Liver (tissue), 3 donors: ENCODE measurements around the gene ASB15.

Experiments
- GABPA ChIP-seq, 2 donors: IDR thresholded peaks in 1 of 2; conservative IDR thresholded peaks in 1 of 2; 2 replicates each; pipeline ENCODE4 v1.6.1; 2016; ENCODE audit warnings: antibody characterized with exemption in 2 of 2, mild to moderate bottlenecking in 1 of 2, moderate library complexity in 1 of 2
- HNF4G ChIP-seq: IDR thresholded peaks from 2 replicates; pipeline ENCODE4 v1.6.1; 2016; ENCODE audit warnings: antibody characterized with exemption
- JUND ChIP-seq, 2 donors: IDR thresholded peaks; 2 replicates each; pipeline ENCODE4 v1.6.1; 2016; ENCODE audit warnings: antibody characterized with exemption in 2 of 2
- RAD21 ChIP-seq, 2 donors: IDR thresholded peaks; 2 replicates each; pipeline ENCODE4 v1.6.1; 2016; ENCODE audit warnings: antibody characterized with exemption in 2 of 2, mild to moderate bottlenecking in 2 of 2
- TAF1 ChIP-seq: conservative IDR thresholded peaks from 2 replicates; pipeline ENCODE4 v1.6.1; 2016; ENCODE audit warnings: antibody characterized with exemption, mild to moderate bottlenecking
- YY1 ChIP-seq: IDR thresholded peaks from 2 replicates; pipeline ENCODE4 v1.6.1; 2016; ENCODE audit warnings: antibody characterized with exemption, mild to moderate bottlenecking
- TF ChIP-seq, protein P1 (sequence below): IDR thresholded peaks from 2 replicates; pipeline ENCODE4 v1.6.1; 2016; ENCODE audit warnings: antibody characterized with exemption
- TF ChIP-seq, protein P2 (sequence below): IDR thresholded peaks from 2 replicates; pipeline ENCODE4 v1.6.1; 2016; ENCODE audit warnings: antibody characterized with exemption
- TF ChIP-seq, protein P3 (sequence below): fragments of 150-350 bp; IDR thresholded peaks from 2 replicates; pipeline ENCODE4 v1.5.1; 2017; ENCODE audit warnings: improper control_type of control experiment, low read depth, low read length; ENCODE audit not compliant: missing input control
- TF ChIP-seq, protein P4 (sequence below): IDR thresholded peaks from 2 replicates; pipeline ENCODE4 v1.6.1; 2016; ENCODE audit warnings: antibody characterized with exemption, mild to moderate bottlenecking
- TF ChIP-seq, protein P5 (sequence below): IDR thresholded peaks from 2 replicates; pipeline ENCODE4 v1.6.1; 2016; ENCODE audit warnings: antibody characterized with exemption
- donor health status: healthy.
- donor health status: healthy.

DNA sequence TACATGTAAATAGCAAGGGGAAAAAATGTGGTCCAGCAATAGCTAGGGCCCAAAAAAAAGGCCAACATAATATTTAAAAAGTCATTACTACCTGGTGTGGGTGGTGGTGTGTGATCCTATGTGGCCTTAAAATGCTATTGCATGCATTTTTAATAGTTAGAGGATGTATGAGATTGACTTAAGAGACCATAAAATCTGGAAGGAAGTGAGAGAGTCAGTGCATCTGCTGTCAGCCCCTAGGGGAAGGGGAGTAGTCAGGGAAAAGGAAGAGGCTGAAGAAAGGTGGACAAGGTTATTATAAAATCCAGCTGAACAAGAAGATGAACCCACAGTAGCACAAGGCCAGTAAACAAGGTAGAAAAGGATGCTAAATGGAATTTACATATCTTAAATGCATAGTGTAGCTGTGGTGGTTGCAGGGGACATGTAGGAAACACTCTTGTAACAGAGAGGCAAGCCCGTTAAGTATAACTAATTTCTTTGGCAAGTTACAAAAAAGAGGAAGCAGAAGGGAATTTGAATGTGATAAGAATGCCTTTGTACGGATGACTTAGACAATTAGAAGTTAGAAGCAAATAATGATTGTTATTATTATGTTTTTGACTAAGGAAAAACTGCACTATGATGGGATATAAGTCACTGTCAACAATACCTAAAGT lies 32.1 kb upstream of the ASB15 start:
- no peak for TF ChIP-seq RAD21 (IDR thresholded peaks at IDR 0.05)
- TF ChIP-seq JUND (IDR thresholded peaks at IDR 0.05): no peak
- no peak for TF ChIP-seq GABPA (IDR thresholded peaks at IDR 0.05 in 1 of 2, conservative IDR thresholded peaks at IDR 0.05 in 1 of 2)
- TF ChIP-seq, protein P1, sequence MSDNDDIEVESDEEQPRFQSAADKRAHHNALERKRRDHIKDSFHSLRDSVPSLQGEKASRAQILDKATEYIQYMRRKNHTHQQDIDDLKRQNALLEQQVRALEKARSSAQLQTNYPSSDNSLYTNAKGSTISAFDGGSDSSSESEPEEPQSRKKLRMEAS: no peak
- TF ChIP-seq, protein P2, sequence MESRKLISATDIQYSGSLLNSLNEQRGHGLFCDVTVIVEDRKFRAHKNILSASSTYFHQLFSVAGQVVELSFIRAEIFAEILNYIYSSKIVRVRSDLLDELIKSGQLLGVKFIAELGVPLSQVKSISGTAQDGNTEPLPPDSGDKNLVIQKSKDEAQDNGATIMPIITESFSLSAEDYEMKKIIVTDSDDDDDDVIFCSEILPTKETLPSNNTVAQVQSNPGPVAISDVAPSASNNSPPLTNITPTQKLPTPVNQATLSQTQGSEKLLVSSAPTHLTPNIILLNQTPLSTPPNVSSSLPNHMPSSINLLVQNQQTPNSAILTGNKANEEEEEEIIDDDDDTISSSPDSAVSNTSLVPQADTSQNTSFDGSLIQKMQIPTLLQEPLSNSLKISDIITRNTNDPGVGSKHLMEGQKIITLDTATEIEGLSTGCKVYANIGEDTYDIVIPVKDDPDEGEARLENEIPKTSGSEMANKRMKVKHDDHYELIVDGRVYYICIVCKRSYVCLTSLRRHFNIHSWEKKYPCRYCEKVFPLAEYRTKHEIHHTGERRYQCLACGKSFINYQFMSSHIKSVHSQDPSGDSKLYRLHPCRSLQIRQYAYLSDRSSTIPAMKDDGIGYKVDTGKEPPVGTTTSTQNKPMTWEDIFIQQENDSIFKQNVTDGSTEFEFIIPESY: no peak
- TF ChIP-seq, protein P3, sequence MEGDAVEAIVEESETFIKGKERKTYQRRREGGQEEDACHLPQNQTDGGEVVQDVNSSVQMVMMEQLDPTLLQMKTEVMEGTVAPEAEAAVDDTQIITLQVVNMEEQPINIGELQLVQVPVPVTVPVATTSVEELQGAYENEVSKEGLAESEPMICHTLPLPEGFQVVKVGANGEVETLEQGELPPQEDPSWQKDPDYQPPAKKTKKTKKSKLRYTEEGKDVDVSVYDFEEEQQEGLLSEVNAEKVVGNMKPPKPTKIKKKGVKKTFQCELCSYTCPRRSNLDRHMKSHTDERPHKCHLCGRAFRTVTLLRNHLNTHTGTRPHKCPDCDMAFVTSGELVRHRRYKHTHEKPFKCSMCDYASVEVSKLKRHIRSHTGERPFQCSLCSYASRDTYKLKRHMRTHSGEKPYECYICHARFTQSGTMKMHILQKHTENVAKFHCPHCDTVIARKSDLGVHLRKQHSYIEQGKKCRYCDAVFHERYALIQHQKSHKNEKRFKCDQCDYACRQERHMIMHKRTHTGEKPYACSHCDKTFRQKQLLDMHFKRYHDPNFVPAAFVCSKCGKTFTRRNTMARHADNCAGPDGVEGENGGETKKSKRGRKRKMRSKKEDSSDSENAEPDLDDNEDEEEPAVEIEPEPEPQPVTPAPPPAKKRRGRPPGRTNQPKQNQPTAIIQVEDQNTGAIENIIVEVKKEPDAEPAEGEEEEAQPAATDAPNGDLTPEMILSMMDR: no peak
- TF ChIP-seq TAF1: no peak
- TF ChIP-seq YY1: no peak
- TF ChIP-seq, protein P4, sequence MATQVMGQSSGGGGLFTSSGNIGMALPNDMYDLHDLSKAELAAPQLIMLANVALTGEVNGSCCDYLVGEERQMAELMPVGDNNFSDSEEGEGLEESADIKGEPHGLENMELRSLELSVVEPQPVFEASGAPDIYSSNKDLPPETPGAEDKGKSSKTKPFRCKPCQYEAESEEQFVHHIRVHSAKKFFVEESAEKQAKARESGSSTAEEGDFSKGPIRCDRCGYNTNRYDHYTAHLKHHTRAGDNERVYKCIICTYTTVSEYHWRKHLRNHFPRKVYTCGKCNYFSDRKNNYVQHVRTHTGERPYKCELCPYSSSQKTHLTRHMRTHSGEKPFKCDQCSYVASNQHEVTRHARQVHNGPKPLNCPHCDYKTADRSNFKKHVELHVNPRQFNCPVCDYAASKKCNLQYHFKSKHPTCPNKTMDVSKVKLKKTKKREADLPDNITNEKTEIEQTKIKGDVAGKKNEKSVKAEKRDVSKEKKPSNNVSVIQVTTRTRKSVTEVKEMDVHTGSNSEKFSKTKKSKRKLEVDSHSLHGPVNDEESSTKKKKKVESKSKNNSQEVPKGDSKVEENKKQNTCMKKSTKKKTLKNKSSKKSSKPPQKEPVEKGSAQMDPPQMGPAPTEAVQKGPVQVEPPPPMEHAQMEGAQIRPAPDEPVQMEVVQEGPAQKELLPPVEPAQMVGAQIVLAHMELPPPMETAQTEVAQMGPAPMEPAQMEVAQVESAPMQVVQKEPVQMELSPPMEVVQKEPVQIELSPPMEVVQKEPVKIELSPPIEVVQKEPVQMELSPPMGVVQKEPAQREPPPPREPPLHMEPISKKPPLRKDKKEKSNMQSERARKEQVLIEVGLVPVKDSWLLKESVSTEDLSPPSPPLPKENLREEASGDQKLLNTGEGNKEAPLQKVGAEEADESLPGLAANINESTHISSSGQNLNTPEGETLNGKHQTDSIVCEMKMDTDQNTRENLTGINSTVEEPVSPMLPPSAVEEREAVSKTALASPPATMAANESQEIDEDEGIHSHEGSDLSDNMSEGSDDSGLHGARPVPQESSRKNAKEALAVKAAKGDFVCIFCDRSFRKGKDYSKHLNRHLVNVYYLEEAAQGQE: no peak
- TF ChIP-seq, protein P5, sequence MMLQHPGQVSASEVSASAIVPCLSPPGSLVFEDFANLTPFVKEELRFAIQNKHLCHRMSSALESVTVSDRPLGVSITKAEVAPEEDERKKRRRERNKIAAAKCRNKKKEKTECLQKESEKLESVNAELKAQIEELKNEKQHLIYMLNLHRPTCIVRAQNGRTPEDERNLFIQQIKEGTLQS: no peak
- TF ChIP-seq HNF4G: no peak
